ENCODE measurements around the gene BICDL1. TPM values are rescaled to one million over a fixed set of nuclear protein-coding genes. Genes with fewer than 3 reads are reported as not detected.

BICDL1 gene
- 10 to 100 TPM; 10.5 to 21.0 (median 15.9) TPM for total RNA-seq

GRCh38 chr12:119988472-119989360, at the start of gene BICDL1:
BICDL1 (plus strand) TSS chr12:119989236; CDS start chr12:119989869, 633 bp downstream.
- H3K9me3 ChIP-seq = no peaks in the 10 kb centered on the region
- H3K4me3 ChIP-seq = peak within 1 kb of the TSS in 3 of 4 donors; percentile 66 to 69 (median 66)
- DNase-seq (peak; percentile 96 to 97), ATAC-seq (ENCODE audit: low FRiP score in 2 of 2) (peak; percentile 82 to 97)
- peaks cover 12 to 25% (median 13%) of the 10 kb centered on the region in 4 donors for H3K4me1 ChIP-seq
- TF ChIP-seq EP300 (IDR thresholded peaks at IDR 0.05) = no peak
- no peak for TF ChIP-seq POLR2AphosphoS5 (IDR thresholded peaks at IDR 0.05)
- TF ChIP-seq, protein P1, sequence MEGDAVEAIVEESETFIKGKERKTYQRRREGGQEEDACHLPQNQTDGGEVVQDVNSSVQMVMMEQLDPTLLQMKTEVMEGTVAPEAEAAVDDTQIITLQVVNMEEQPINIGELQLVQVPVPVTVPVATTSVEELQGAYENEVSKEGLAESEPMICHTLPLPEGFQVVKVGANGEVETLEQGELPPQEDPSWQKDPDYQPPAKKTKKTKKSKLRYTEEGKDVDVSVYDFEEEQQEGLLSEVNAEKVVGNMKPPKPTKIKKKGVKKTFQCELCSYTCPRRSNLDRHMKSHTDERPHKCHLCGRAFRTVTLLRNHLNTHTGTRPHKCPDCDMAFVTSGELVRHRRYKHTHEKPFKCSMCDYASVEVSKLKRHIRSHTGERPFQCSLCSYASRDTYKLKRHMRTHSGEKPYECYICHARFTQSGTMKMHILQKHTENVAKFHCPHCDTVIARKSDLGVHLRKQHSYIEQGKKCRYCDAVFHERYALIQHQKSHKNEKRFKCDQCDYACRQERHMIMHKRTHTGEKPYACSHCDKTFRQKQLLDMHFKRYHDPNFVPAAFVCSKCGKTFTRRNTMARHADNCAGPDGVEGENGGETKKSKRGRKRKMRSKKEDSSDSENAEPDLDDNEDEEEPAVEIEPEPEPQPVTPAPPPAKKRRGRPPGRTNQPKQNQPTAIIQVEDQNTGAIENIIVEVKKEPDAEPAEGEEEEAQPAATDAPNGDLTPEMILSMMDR (IDR thresholded peaks at IDR 0.05) = peak in 1 of 6 experiments; percentile 3
- peak in 1 of 4 donors; percentile 68 for TF ChIP-seq POLR2A (IDR thresholded peaks at IDR 0.05)
- peaks cover 0 to 13% (median 3%) of the 10 kb centered on the region in 4 donors for H3K27me3 ChIP-seq
- H3K36me3 ChIP-seq = no peaks in the 10 kb centered on the region
- peak within 1 kb of the TSS in 3 of 4 donors; percentile 52 to 84 (median 60) for H3K27ac ChIP-seq
- WGBS, 2 donors = 0 to 1% methylated on average over 6 to 32 of the region's 94 CpGs

- TF ChIP-seq, protein P1 (IDR thresholded peaks at IDR 0.05) = no peak
- TF ChIP-seq POLR2AphosphoS5 (IDR thresholded peaks at IDR 0.05) = no peak
- no peak for TF ChIP-seq EP300 (IDR thresholded peaks at IDR 0.05)
- TF ChIP-seq POLR2A (IDR thresholded peaks at IDR 0.05) = no peak
- no peak overlapping the region for H3K27ac ChIP-seq
- H3K9me3 ChIP-seq = no peaks in the 10 kb centered on the region
- no peaks in the 10 kb centered on the region for H3K27me3 ChIP-seq
- H3K4me1 ChIP-seq = no peaks in the 10 kb centered on the region
- WGBS, 2 donors = 62 to 67% methylated on average over 5 of the region's 5 CpGs
- no peaks in the 10 kb centered on the region for H3K36me3 ChIP-seq
- no peak overlapping the region for H3K4me3 ChIP-seq
- ATAC-seq (ENCODE audit: low FRiP score in 2 of 2) (no peak), DNase-seq (no peak)
These were observed 48.1 kb upstream of the BICDL1 start for GRCh38 chr12:119940897-119941296.

DNA sequence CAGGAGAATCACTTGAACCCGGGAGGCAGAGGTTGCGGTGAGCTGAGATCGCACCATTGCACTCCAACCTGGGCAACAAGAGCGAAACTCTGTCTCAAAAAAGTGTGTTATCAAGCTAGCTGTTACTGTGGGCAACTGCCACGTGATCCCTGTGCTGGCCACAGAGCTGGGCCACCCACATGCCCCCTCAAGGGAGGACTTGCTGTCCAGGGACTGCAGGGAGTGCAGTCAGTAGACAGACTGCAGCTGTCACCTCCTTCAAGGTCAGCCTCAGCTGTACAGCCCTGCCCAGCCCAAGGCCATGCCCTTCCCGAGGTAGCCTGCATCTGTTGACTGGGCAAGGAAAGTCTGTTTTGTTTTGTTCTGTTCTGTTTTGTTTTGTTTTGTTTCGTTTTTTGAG, 46.6 kb upstream of the BICDL1 start:
- Histone ChIP-seq H3K36me3 (no peaks in the 10 kb centered on the region), H3K9me3 (no peaks in the 10 kb centered on the region), H3K27me3 (no peaks in the 10 kb centered on the region), H3K4me1 (no peaks in the 10 kb centered on the region), H3K27ac (no peak overlapping the region), H3K4me3 (no peak overlapping the region)
- ATAC-seq (ENCODE audit: low FRiP score in 2 of 2) (no peak), DNase-seq (no peak)
- WGBS, 2 donors = 81 to 87% methylated on average over 6 to 7 of the region's 7 CpGs
- TF ChIP-seq EP300 (IDR thresholded peaks at IDR 0.05) (no peak), POLR2A (IDR thresholded peaks at IDR 0.05) (no peak)
- TF ChIP-seq, protein P1 (IDR thresholded peaks at IDR 0.05) = no peak

DNA sequence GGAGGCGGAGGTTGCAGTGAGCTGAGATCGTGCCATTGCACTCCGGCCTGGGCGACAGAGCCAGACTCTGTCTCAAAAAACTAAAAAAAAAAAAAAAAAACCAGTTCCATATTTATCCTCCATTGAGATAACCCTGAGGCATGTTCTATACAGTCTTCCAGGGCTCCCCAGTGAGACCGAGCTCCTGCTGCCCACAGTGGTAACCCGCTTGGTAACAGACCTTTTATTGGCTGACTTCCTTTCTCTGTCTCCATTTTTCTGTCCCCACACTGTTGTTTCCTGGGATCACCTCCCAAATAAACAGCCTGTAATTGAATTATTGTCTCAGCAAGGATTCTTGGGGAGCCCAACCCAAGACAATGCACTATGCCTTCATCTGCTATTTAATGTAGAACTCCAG, 42.8 kb upstream of the BICDL1 start:
- DNase-seq (no peak), ATAC-seq (ENCODE audit: low FRiP score in 2 of 2) (no peak)
- TF ChIP-seq, protein P1 (IDR thresholded peaks at IDR 0.05) = no peak
- no peak for TF ChIP-seq EP300 (IDR thresholded peaks at IDR 0.05)
- no peak for TF ChIP-seq POLR2AphosphoS5 (IDR thresholded peaks at IDR 0.05)
- TF ChIP-seq POLR2A (IDR thresholded peaks at IDR 0.05) = no peak
- 90% methylated on average over 6 of the region's 6 CpGs for WGBS, 2 donors
- Histone ChIP-seq H3K4me3 (no peak overlapping the region), H3K27ac (no peak overlapping the region), H3K9me3 (no peaks in the 10 kb centered on the region), H3K27me3 (no peaks in the 10 kb centered on the region), H3K4me1 (no peaks in the 10 kb centered on the region), H3K36me3 (no peaks in the 10 kb centered on the region)

All from upper lobe of left lung (tissue), 6 donors.